Brain microvascular endothelial cell (primary cell): ENCODE data around the gene UGCG.
A peak's percentile ranks its signal among the peaks of the same experiment; 100 is the strongest.

Source experiments
- DNase-seq: peaks from one replicate; pipeline ENCODE4 v3.0.0-alpha.2; 2020
- H3K27ac ChIP-seq: fragments of 250-450 bp; sonication (Bioruptor Pico); 2 replicates; pipeline ENCODE4 v1.5.1; 2020; ENCODE audit warnings: mild to moderate bottlenecking, moderate library complexity
- H3K27me3 ChIP-seq: fragments of 250-450 bp; sonication (Bioruptor Pico); replicated peaks from 2 replicates; pipeline ENCODE4 v1.5.1; 2020; ENCODE audit warnings: mild to moderate bottlenecking
- H3K36me3 ChIP-seq: fragments of 250-450 bp; sonication (Bioruptor Pico); replicated peaks from 2 replicates; pipeline ENCODE4 v1.5.1; 2020; ENCODE audit warnings: mild to moderate bottlenecking
- H3K4me3 ChIP-seq: 2 replicates; pipeline ENCODE4 v1.5.1; 2011; ENCODE audit warnings: low read depth, mild to moderate bottlenecking, control low read depth, low read length, moderate library complexity
- CTCF ChIP-seq: IDR thresholded peaks from 2 replicates; pipeline ENCODE4 v1.5.1; 2011; ENCODE audit warnings: low read depth, mild to moderate bottlenecking, moderate library complexity, low read length, control low read depth, inconsistent platforms; ENCODE audit errors: missing control alignments
- in situ Hi-C: cut with HindIII; loops from 2 replicates; pipeline ENCODE4 v1.10.0; 2017; ENCODE audit warnings: low sequenced_read_pairs, low pct_ligation_motif_present

Gene UGCG

GRCh38 chr9:111966861-111967291, 70.3 kb downstream of the UGCG start:
- Histone ChIP-seq H3K27ac (peak overlapping the region; percentile 91), H3K4me3 (no peak overlapping the region), H3K36me3 (no peaks in the 10 kb centered on the region), H3K27me3 (no peaks in the 10 kb centered on the region)
- in situ Hi-C loops, result no loop called here
- no peak for DNase-seq
- TF ChIP-seq CTCF, result no peak

DNA sequence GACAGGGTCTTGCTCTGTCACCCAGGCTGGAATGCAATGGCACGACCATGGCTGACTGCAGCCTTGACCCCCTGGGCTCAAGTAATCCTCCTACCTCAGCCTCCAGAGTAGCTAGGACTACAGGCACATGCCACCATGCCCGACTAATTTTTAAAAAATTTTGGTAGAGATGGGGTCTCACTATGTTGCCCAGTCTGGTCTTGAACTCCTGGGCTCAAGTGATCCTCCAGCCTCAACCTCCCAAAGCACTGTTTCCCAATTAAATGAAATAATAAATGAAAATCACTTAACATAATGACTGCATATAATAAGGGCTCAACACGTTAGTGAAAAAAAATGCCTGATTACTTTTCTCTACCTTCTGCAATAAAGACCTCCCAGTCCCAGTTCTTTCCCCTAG, 71.0 kb downstream of the UGCG start:
- Histone ChIP-seq H3K4me3 (no peak overlapping the region), H3K27ac (no peak overlapping the region), H3K36me3 (no peaks in the 10 kb centered on the region), H3K27me3 (no peaks in the 10 kb centered on the region)
- TF ChIP-seq CTCF, result no peak
- in situ Hi-C loops, result no loop called here
- no peak for DNase-seq

GRCh38 chr9:111969061-111969460, 72.4 kb downstream of the UGCG start:
- no peak for TF ChIP-seq CTCF
- no peaks in the 10 kb centered on the region for H3K27me3 ChIP-seq
- no peak overlapping the region for H3K4me3 ChIP-seq
- H3K27ac ChIP-seq, result peak overlapping the region; percentile 37
- DNase-seq, result peak; percentile 83
- in situ Hi-C loops, result no loop called here
- no peaks in the 10 kb centered on the region for H3K36me3 ChIP-seq

DNA sequence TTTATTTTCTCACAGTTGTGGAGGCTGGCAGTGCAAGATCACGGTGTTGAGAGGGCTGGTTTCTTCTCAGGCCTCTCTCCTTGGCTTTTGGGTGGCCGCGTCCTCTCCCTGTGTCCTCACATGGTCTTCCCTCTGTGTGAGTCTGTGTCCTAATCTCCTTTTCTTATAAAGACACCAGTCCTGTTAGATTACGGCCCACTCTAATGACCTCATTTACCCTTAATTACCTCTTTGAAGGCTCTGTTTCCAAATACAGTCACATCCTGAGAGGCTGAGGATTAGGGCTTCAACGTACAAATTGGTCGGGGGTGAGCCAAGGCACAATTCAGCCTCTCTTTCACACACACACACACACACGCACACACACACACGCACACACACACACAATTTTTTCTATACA, 73.0 kb downstream of the UGCG start:
- H3K27ac ChIP-seq, result no peak overlapping the region
- no peak for TF ChIP-seq CTCF

DNA sequence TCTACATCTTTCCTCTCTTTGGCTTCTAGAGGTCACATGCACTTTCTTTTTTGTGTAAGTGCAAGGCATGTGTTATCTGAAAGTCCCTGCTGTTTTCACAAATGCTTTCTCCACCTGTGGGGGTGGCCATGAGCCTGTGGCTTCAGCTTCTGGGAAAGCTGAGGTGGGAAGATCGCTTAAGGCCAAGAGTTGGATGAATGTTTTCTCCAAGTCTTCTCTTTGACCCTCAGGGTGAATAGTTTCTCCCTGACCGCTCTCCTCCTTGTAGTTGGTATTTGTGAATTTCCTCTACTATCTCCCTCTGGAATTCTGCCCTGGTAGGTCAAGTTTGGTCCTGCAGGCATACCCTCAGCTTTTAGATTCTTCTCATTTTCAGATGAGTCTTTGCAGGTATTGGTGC, 74.2 kb downstream of the UGCG start:
- Histone ChIP-seq H3K36me3 (no peaks in the 10 kb centered on the region), H3K27ac (no peak overlapping the region), H3K4me3 (no peak overlapping the region), H3K27me3 (no peaks in the 10 kb centered on the region)
- no peak for TF ChIP-seq CTCF
- DNase-seq, result no peak
- in situ Hi-C loops, result no loop called here

More for the DNA sequence above, 73.0 kb downstream of the UGCG start:
- Histone ChIP-seq H3K27me3 (no peaks in the 10 kb centered on the region), H3K4me3 (no peak overlapping the region), H3K36me3 (no peaks in the 10 kb centered on the region)
- DNase-seq, result no peak
- in situ Hi-C loops, result no loop called here

GRCh38 chr9:111974092-111974681, 77.6 kb downstream of the UGCG start:
- DNase-seq, result peak; percentile 70
- H3K36me3 ChIP-seq, result no peaks in the 10 kb centered on the region
- H3K4me3 ChIP-seq, result no peak overlapping the region
- no peak overlapping the region for H3K27ac ChIP-seq
- in situ Hi-C loops, result no loop called here
- TF ChIP-seq CTCF, result no peak
- no peaks in the 10 kb centered on the region for H3K27me3 ChIP-seq
